ENCODE measurements around the gene TRMT1. TPM values are rescaled to one million over a fixed set of nuclear protein-coding genes. Genes with fewer than 3 reads are reported as not detected.

TRMT1 gene
- total RNA-seq, 2 donors from 2014 or later, result 22.0 to 23.6 TPM

DNA sequence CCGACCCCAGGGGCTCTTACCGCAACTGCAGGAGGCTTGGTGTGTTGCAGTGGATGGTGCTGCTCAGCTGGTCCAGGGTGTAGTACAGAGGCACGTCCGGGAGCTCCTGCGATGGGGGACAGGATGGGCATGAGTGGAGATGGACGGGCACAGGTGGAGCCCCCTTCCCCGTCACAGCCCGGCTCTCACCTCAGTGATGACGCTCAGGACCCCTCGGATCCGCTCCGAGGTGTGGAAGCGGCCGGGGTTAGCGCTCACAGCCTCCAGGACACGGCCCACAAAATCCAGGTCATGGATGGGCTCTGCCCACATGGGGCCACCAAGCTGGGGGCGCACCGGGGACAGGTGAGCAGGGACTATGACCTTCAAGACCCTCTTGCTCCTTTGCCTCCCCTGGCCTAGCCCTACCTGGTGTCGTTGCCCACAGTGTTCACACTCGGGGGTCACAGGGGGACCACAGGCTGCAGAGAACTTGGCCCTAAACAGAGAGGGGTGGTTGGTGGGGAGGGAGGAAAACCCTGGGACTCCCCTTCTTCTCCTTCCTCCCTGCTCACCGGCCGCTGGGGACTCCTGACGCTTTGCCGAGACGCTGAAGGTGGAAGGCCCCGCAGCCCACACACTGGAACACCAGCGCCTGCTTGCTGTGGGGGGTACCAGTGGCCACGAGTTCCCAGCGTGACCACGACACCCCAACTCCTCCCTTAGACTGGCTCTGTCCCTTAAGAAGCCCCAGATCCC is 7.0 kb downstream of the TRMT1 start:
- no peak for DNase-seq
- intact Hi-C loops (cut with DNase I, micrococcal nuclease), result no loop called here
- ATAC-seq, result no peak

DNA sequence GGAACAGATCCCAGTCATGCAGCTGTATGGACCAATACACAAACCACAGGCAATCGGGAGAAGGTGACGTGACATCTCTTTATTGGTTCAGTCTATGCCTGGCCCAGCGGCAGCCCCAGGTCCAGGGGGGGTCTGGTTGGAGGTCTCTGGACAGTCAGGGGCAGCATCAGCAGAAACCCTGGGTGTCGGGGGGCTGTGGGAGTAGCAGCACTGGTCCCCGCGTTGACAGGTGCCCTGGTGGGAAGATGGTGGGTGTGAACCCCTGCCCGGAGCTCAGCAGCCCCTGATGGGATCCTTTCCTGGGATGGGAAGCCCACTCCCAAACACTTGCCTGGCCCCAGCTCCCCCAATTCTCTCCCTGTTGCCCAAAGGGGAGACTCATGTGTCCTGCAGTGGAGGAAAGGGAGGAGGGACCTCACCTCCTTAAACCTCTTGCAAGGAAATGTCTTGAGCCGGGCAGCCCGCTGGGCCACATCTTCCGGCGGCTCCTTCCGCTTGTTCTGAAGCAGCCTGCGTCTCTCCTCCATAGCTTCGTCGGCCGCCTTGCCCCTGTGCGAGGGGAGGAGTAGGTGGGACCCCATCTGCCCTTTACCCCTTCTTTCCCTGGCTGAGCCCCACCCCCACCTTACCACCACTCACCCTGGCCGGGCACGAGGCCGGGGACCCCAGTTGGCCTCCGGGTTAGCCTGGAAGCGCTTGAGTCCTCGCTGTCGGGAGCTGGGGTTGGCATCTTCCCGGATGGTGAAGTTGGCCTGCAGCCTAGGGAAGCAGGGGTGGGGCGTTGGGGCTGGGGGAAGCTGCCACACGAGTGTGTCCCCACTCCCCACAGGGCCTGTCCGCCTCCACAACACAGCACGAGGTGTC is 11.5 kb downstream of the TRMT1 start:
- intact Hi-C loops (cut with DNase I, micrococcal nuclease), result no loop called here
- peak in 1 of 2 donors; percentile 44 for DNase-seq
- no peak for ATAC-seq

DNA sequence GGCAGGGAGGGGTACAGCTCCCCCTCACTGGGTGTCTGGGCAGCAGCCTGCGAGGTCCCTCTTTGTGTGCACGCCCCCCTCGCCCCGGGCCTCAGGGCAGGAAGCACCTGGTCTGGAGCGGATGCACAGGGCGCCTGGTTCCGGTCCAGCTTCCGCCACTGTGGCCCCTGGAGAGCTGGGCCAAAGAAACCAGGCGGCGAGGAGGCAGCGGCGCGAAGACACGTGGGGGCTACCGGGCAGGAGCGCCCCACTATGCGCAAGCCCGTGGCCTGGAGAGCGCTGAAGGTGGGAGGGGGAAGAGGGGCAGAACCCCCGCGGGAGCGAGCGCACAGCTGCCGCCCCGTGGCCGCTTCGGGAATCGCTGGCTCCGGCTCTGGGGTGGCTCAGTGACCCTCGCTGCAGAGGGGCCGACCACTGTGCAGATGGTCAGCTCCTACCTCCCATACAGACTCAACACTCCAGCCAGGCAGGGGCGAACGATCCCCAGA is 12.1 kb downstream of the TRMT1 start:
- peak; percentile 70 to 75 for DNase-seq

DNA sequence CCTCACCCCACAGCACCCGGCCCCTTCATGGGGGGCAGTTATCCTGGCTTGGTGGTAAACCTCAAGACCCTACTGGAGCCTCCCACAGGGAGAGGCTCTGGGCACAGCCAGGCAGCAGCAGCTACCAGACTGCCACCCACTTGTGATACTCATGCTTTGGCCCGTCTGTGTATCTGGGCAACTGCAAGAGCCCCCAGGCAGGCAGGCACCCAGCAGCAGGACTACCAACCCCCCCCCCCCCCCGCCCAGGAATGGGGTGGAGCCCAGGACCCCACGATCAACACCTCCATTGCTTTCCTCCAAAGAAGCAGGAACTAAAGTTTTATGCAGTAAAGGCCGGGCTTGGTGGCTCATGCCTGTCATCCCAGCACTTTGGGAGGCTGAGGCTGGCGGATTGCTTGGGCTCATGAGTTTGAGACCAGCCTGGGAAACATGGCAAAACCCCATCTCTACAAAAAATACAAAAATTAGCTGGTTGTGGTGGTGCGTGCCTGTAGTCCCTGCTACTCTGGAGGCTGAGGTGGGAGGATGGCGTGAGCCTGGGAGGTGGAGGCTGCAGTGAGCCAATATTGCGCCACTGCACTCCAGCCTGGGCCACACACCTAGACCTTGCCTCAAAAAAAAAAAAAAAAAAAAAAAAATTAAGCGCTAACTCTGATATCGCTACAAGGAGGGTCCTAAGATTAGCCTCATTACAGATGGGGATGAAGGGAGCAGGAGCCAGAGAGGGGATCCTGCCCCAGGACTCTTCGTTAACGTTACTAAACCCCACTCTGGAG is 12.8 kb downstream of the TRMT1 start:
- ATAC-seq, result no peak
- no peak for DNase-seq
- intact Hi-C loops (cut with DNase I, micrococcal nuclease), result no loop called here

More for the DNA sequence above, 12.1 kb downstream of the TRMT1 start:
- intact Hi-C loops (cut with DNase I, micrococcal nuclease), result no loop called here
- ATAC-seq, result no peak

DNA sequence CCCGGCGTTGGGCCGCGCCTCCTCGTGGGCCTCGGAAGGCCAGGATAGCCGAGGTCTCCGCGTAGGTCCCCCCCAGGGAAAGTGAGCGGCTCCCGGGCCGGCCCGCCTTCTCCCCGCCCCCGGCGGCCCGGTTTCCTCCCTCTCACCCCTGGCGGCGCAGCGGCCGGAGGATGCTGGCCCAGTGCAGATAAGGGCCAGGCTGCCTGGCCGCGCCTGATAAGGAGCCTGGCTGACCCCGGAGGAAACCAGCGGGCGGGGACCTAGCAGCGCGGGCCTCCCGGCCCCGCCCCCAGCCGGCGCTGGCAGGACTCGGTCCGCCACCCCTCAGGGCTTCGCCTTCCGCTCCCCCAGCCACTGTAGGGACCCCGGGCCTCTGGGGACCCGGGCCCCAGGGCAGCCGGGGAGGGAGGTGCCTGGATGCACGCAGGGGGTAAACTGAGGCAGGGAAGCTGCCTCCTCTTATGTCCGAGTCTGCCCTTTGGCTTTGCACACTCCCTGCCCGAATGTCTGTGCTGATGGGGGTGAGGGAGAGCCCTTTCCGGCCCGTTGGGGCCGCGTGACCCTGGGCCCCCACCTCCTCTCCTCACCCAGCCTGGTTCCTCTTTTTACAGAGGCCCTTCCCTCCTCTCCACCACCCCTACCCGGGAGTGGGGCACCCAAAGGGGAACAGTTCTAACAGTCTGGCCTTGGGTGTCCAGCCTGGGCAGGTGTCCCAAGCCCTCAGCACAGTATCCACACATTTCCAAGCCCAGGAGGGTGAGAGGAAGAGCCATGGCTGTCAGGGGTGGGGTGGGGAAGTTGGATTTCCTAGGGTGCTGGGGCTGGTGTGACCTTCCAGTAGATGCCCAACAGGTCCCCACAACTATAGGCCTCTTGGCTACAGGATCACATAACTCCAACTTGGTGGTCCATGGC is 13.6 kb downstream of the TRMT1 start, which contains the start of gene LYL1:
TSS of gene LYL1 (minus strand) at position 193 of the 915 bp plus-strand sequence. CDS start 1,687 bp downstream, outside the sequence.
- ATAC-seq (peak; percentile 46), DNase-seq (peak; percentile 69 to 74)
- intact Hi-C loops (cut with DNase I, micrococcal nuclease), result no loop called here

DNA sequence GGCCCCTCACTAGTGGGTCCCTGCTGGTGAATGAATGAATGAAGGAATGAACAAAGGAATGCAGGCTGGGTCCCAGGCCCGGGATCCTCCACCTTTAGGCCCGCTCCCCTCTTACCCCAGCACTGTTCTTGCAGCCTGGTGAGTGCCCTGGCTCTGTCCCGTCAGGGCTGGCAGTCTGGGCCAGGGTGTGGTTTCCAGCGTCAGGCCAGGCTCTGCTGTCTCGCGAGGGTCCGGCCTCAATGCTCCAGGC is 14.2 kb downstream of the TRMT1 start:
- peak; percentile 16 for ATAC-seq
- intact Hi-C loops (cut with DNase I, micrococcal nuclease), result no loop called here

DNA sequence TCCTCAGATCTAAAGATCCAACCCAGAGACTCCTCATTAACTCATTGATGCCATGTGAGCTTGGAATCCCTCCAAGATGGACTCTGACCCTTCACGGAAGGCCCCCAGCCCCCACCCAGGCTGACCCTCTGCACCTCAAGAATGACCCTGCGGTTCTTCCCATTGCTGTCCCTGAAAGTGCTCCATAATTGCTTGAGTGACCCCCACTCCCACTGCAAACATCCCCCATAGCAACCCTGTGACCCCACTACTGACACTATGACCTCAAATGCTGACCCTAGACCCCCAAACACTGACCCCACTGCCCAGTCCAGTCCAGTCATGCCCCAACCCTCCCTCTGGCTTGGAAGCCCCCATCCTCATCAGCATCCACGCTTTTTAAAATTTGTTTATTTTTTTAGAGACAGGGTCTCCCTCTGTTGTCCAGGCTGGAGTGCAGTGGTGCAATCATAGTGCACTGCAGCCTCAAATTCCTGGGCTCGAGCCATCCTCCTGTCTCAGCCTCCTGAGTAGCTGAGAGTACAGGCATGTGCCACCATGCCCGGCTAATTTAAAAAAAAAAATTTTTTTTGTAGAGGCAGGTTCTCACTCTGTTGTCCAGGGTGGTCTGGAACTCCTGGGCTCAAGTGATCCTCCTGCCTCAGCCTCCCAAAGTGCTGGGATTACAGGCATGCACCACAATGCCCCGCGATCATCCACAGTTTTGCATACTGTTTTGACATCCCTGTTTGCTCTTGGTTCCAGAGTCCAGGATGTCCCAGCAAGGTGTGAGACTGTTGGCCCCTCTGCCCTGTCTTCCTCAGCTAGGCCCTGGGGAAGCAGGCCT is 14.7 kb downstream of the TRMT1 start:
- intact Hi-C loops (cut with DNase I, micrococcal nuclease), result no loop called here
- ATAC-seq (no peak), DNase-seq (no peak)

More for the DNA sequence above, 14.2 kb downstream of the TRMT1 start:
- no peak for DNase-seq

DNA sequence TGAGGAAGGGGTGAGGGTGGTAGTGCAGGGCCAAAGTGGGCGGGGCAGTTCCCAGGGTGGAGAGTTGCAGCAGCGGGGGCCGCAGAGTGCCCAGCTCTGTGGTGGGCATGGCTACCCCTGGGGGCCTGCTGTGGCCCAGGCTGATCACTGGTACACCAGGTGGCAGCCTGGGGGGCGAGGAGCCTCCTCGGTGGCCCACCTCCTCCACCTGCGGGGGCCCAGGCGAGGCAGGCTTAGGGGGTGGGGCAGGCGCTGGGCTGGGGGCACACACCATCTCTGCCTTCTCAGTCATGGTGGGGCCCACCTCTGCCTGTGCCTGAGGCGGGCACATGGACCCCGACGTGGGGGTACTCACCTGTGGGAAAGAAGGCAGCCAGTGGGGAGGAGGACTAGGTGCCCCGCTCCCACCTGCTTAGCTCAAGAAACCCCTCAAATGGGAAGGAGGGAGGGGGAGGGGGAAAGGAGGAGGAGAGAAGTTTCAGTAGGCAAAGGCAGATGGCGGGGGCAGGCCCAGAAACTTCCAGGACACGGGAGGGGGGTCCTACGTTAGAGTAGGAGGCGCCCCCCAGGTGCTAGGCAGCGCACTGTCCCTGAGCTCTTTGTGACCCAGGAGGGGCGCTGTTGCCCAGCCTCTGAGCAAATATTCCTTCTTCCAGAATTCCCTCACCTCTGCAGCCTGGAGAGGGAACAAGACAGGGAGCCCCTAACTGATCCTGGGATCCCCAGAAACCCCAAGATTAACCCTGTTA is 15.5 kb downstream of the TRMT1 start:
- ATAC-seq (no peak), DNase-seq (peak in 1 of 2 donors; percentile 41)
- intact Hi-C loops (cut with DNase I, micrococcal nuclease), result no loop called here

DNA sequence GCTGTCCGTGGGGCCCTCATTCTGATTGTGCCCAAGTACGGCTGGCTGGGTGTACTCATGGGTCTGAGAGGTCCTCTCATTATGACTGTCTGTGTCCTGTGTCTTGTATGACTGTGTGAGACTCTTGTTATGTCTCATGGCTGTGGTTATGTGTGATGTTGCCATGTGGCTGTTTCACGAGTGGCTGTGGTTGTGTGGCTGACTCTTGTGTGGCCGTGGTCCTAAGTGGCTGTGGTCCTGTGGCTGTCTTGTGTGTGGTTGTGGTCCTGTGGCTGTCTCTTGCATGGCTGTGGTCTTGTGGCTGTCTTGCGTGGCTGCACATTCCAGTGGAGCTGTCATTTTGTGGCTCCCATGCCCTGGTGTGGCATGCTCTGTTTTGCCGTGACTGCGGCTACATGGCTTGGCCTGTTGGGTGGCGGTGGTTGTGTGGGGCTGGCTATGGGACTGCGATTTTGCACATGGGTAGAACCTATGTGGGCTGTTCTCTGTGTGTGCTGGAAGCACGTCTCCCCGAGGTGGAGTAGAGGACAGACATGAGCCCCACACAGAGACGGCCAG is 16.4 kb downstream of the TRMT1 start:
- no peak for ATAC-seq
- DNase-seq, result no peak
- intact Hi-C loops (cut with DNase I, micrococcal nuclease), result no loop called here

DNA sequence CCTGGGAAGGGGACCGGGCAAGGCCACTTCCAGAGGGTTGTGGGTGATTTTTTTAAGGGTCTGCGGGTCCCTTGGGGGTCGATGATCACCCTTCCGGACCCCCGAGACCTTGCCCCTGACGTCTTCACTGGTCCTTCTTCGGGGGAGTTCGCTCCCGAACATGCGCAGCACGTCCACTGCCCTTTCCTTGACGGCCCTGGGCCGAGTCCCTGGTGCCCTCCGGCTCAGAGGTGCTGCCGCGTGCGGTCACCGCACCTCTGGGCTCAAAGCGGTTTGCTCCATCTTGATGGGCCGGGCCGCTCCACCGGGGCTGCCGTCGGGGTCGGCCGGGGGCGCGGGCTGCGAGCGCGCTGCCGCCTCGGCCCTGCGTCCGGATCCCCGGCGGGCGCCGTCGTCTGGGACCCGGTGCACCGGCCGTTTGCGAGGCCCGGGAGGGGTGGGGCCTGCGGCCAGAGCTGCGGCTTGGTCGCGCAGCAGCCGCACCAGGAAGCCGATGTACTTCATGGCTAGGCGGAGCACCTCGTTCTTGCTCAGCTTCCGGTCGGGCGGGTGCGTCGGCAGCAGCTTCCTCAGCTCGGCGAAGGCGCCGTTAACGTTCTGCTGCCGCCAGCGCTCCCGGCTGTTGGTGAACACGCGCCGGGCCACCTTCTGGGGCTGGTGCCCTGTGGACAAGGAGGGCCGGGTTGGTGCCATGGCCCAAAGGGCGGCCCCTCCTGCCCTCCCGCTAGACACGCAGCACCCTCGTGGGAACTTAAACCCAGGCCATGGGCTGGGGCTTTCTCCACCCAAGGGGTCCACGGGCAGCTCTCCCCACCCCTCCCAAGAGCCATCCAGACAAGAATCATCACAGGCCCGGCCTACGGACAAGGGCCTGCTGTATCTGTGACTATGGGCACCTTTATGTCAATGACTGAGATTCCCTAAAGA is 17.2 kb downstream of the TRMT1 start:
- ATAC-seq, result peak; percentile 76
- intact Hi-C loops (cut with DNase I, micrococcal nuclease), result loop anchor here in 1 of 2 donors (10.0 kb wide), 1 partner anchor 115 kb away; no protein-coding TSS in a partner anchor
- peak; percentile 86 to 88 for DNase-seq

DNA sequence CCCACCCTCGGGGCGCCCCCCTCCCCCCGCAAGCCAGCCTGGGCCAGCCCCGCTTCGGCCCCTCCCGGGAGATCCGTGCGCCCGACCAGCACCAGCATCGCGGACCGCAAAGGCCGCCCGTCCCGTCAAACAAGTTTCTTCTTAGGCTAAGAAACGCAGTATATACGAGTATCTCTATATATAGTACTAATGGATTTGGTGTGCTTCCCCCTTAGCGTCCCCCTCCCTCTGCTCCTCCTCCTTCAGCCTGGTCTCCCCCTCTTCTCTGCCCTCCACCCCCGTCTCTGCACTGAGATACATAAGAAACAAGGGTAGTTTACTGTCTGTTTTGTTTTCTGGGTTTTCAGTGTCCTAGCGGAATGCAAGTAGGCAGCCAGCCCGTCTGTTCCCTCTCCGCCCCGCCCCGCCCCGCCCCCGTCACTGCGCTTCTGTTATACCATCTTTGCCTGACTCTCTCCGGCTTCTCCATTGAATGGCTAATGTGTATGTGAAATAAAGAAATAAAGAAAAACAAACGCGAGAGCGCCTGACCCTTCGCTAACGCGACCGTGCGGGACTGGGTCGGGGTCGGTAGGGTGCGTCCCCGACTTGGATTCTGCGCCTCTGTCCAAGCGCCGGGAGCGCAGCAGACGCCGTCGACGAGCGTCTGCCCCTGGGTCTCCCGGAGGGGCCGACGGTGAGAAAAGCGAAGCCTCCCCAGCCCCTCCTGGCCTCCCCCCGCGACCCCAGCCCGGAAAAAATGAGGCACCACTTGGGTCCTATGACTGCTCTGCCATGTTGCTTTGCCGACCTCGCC is 18.1 kb downstream of the TRMT1 start:
- intact Hi-C loops (cut with DNase I, micrococcal nuclease), result loop anchor here in 1 of 2 donors (10.0 kb wide), 1 partner anchor 114 kb away; no protein-coding TSS in a partner anchor
- DNase-seq, result peak in 1 of 2 donors; percentile 50
- peak; percentile 36 for ATAC-seq

DNA sequence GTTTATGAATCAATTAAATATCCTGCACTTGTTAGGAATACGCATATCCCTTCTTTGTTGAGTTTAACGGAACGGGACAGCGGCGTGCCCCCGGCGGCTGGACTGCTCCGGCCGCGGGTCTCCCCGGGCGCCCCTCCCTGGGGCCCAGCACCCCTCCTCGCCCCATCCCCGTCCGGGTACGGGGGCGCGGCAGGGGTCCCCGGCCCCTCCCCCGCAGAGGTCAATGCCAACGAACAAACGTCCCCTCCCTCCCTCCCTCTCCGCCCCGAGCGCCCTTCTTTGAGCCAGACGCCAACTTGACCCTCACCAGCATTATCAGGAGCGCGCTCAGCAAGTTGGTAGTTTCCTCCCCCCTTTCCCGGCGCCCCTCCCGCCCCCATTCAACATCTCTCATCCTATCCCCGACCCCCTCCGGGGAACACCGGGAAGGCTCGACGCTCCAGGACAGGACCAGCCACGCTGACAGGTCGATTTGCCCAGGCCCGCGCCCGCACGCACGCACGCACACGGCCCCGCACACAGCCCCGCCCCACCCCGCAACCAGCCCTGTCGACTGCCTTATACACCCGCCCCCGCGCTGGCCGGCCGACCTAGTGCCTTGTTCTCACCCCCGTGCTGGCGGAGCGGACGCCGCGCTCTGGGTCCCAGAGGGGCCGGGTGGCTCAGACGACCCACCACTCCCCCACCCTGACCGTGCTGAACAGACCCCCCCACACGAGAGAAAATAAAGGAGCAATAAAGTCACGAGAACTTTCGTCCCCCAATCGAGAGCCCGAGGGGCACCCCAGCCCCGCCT is 18.9 kb downstream of the TRMT1 start:
- ATAC-seq (no peak), DNase-seq (peak in 1 of 2 donors; percentile 63)
- intact Hi-C loops (cut with DNase I, micrococcal nuclease), result loop anchor here in 1 of 2 donors (10.0 kb wide), 1 partner anchor 113 kb away; no protein-coding TSS in a partner anchor

DNA sequence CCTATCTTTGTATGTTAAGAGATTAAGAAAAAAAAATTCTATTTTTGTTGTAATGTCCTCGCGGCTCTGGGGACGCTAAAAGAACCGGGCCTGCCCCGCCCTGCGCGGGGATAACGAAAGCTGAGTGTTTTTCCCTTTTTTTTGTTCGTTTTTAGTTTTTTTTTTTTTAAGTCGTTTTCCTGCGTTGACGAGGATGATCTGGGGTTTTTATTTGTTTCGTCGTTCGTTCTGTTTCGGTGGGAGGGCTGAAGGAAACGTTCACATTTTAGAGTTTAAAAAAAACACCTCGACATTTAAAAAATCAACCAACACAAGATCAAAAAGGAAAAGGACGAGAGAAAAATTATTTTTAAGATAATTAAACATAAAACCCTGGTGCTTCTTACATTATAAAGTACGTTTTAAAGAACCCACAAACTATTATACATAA is 19.5 kb downstream of the TRMT1 start:
- DNase-seq (no peak), ATAC-seq (no peak)
- intact Hi-C loops (cut with DNase I, micrococcal nuclease), result loop anchor here in 1 of 2 donors (10.0 kb wide), 1 partner anchor 112 kb away; no protein-coding TSS in a partner anchor
